Nephron progenitor cell (in vitro differentiated cells): Measurements from ENCODE around the gene TEX29.

Experiments
- DNase-seq: peaks from one replicate; pipeline ENCODE4 v3.0.0; 2021
- H3K27ac Mint-ChIP-seq: 2 replicates; pipeline ENCODE4 v1.8.0; 2021; ENCODE audit warnings: mild to moderate bottlenecking, moderate library complexity, mixed read lengths
- H3K27me3 Mint-ChIP-seq: 2 replicates; pipeline ENCODE4 v1.8.0; 2021; ENCODE audit warnings: mild to moderate bottlenecking, low read depth, mixed read lengths; ENCODE audit not compliant: poor library complexity
- H3K36me3 Mint-ChIP-seq: 2 replicates; pipeline ENCODE4 v1.8.0; 2021; ENCODE audit warnings: low read depth, mixed read lengths
- H3K4me1 Mint-ChIP-seq: 2 replicates; pipeline ENCODE4 v1.8.0; 2021; ENCODE audit warnings: mixed read lengths
- H3K4me3 Mint-ChIP-seq: 2 replicates; pipeline ENCODE4 v1.8.0; 2021; ENCODE audit warnings: mild to moderate bottlenecking, moderate library complexity, mixed read lengths
- H3K9me3 Mint-ChIP-seq: 2 replicates; pipeline ENCODE4 v1.8.0; 2021; ENCODE audit warnings: mild to moderate bottlenecking, moderate library complexity, mixed read lengths
- CTCF ChIP-seq: fragments of 200-600 bp; sonication (generic); IDR thresholded peaks from 2 replicates; pipeline ENCODE4 v1.5.0; 2021; ENCODE audit warnings: antibody characterized with exemption

Gene TEX29

GRCh38 chr13:111388851-111389500 lies 68.5 kb downstream of the TEX29 start:
- DNase-seq, result no peak
- Mint-ChIP-seq H3K27ac (no peak overlapping the region), H3K27me3 (no peaks in the 10 kb centered on the region), H3K9me3 (no peaks in the 10 kb centered on the region), H3K4me1 (peaks cover 8% of the 10 kb centered on the region), H3K4me3 (no peak overlapping the region), H3K36me3 (no peaks in the 10 kb centered on the region)
- TF ChIP-seq CTCF, result no peak

- no peak for DNase-seq
- TF ChIP-seq CTCF, result no peak
- no peak overlapping the region for H3K4me3 Mint-ChIP-seq
- H3K4me1 Mint-ChIP-seq, result peaks cover 8% of the 10 kb centered on the region
- no peak overlapping the region for H3K27ac Mint-ChIP-seq
- no peaks in the 10 kb centered on the region for H3K36me3 Mint-ChIP-seq
- H3K27me3 Mint-ChIP-seq, result no peaks in the 10 kb centered on the region
- peaks cover 5% of the 10 kb centered on the region for H3K9me3 Mint-ChIP-seq
These were observed 69.4 kb downstream of the TEX29 start for GRCh38 chr13:111389621-111390521.

- H3K27ac Mint-ChIP-seq, result no peak overlapping the region
- DNase-seq, result no peak
- H3K4me3 Mint-ChIP-seq, result no peak overlapping the region
- H3K4me1 Mint-ChIP-seq, result peaks cover 8% of the 10 kb centered on the region
- H3K27me3 Mint-ChIP-seq, result no peaks in the 10 kb centered on the region
- no peaks in the 10 kb centered on the region for H3K36me3 Mint-ChIP-seq
- peaks cover 12% of the 10 kb centered on the region for H3K9me3 Mint-ChIP-seq
- TF ChIP-seq CTCF, result no peak
These were observed 70.3 kb downstream of the TEX29 start for GRCh38 chr13:111390522-111391270.

- TF ChIP-seq CTCF, result no peak
- H3K36me3 Mint-ChIP-seq, result no peaks in the 10 kb centered on the region
- H3K27me3 Mint-ChIP-seq, result peaks cover 5% of the 10 kb centered on the region
These were observed 72.0 kb downstream of the TEX29 start for GRCh38 chr13:111392486-111392885.

GRCh38 chr13:111393221-111393790 lies 72.9 kb downstream of the TEX29 start:
- H3K36me3 Mint-ChIP-seq, result no peaks in the 10 kb centered on the region
- peaks cover 8% of the 10 kb centered on the region for H3K4me1 Mint-ChIP-seq
- H3K27me3 Mint-ChIP-seq, result peaks cover 9% of the 10 kb centered on the region
- TF ChIP-seq CTCF, result no peak
- no peak overlapping the region for H3K27ac Mint-ChIP-seq
- no peak overlapping the region for H3K4me3 Mint-ChIP-seq
- no peak for DNase-seq
- peaks cover 12% of the 10 kb centered on the region for H3K9me3 Mint-ChIP-seq

More at GRCh38 chr13:111392486-111392885, 72.0 kb downstream of the TEX29 start:
- Mint-ChIP-seq H3K4me3 (no peak overlapping the region), H3K9me3 (peaks cover 12% of the 10 kb centered on the region), H3K27ac (no peak overlapping the region), H3K4me1 (peaks cover 8% of the 10 kb centered on the region)
- no peak for DNase-seq
